HG02610 (cell line): Measurements from ENCODE around the gene ABCG1.

Source experiments
- ATAC-seq: cut with Tn5 transposase; IDR thresholded peaks from one replicate; pipeline ENCODE4 v1.9.1; 2021; ENCODE audit warnings: mild to moderate bottlenecking, moderate library complexity; ENCODE audit not compliant: unreplicated experiment

The ABCG1 gene

DNA sequence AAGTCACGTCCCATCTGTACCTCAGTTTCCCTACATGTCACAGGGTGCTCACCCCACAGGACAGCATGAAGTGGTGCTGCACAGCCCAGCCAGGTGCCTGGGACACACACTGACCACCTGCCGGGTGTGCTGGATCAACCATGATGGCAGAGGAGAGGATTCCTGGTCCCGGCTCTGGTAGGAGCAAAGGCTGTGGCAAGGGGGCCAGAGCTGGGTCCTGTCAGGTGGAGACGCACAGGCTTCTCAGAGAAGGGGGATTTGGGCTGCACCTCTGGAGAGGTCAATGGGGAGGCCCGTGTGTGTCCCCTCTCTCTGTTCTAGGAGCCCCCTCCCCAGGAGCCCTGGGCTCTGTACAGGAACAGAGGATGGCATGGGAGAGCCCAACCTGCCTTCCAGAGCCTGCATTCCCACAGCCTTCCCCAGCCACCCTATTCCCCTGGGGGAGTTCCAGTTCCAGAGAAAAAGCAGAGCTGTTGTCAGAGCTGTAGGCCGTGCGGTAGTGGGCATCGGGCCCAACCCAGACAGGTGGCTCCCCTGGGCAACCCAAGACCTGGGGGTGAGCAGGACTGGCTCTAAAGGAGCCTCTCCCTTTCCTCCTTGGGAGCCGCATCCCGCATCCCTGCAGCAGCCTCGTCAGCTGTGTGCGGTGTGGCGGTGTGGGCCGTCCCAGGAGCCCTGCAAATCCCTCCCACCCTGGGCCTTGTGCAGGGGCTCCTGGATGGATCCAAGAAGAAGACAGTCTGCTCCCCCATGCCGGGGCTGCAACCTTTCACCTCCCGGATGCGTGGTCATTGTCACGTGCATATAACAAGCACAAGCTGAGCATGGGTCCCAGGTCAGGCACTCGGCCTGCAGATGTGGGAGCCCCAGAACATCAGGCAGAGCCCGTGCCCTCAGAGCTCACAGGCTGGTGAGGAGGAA is 99.1 kb downstream of the ABCG1 start:
- no peak for ATAC-seq

DNA sequence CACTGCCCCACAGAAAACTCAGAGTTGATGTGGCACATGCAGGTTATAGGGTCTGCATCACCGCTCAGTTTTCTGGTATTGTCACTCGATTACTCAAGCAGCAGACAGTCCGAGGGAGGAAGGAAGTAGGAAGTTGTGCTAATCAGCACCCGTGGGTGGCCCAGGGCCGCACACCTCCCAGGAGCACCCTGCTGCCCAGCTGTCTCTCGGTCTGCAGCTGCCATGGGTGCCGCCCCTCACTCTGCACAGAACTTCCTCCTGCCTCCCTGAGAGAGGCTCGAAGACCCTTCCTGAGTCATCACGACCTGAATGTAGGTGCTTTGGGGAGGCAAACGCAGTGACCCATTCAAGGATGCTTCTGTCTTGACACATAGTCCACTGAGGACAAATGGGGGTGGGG is 100.4 kb downstream of the ABCG1 start:
- ATAC-seq: no peak

DNA sequence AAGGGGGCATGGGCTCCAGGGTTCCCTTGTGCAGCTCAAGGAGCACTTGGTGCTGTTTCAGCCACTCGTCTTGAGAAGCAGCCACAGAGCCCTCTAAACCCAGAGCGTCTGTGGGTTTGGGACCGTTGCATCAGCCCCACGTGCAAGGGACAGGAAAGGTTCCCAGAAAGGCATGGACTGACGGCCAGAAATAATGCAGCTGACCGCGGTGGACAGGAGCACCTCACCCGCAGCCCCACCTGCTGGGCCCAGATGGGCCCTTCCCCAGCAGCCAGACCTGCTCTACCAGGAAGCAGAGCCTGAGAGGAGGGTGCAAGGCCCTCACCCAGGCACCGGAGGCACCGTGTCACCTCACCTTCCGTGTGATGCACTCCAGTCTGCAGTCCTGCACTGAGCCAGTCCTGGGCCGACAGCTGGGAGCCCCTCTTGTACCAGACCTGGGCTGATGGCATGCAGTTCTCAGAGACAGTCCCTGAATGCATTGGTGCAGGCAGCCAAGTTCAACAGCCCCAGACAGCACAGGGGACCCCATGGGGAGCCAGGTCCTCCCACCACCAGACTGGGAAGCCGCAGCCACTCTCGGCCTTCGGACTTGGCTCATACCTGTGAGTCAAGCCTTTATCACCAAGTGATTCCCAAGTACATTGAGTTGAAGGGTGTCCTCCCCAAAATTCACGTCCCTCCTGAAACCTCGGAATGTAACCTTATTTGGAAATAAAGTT is 101.1 kb downstream of the ABCG1 start:
- ATAC-seq: no peak

- ATAC-seq: no peak
These were observed 101.9 kb downstream of the ABCG1 start for GRCh38 chr21:42320791-42321190.

DNA sequence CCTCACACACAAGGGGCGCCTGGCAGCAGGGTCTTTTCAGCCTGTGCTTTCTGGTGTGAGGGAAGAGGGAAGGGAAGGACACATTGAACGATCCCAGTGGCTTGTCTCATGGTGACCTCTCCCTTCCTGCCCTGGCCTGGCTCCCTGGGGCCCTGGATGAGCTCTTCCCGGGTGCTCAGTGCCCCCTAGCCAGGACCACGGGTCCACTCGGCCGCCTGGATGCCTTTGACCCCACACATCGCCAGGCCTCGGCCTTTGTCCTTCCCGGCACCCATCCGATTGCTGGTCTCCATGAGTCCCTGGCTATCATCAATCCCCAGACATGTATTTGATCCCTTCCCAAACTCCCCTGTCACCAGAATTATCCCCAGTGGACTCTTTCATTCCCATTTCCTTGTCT is 102.3 kb downstream of the ABCG1 start:
- ATAC-seq: no peak

GRCh38 chr21:42321845-42322244 is 102.9 kb downstream of the ABCG1 start:
- ATAC-seq: no peak

GRCh38 chr21:42324896-42325295 is 106.0 kb downstream of the ABCG1 start:
- no peak for ATAC-seq

DNA sequence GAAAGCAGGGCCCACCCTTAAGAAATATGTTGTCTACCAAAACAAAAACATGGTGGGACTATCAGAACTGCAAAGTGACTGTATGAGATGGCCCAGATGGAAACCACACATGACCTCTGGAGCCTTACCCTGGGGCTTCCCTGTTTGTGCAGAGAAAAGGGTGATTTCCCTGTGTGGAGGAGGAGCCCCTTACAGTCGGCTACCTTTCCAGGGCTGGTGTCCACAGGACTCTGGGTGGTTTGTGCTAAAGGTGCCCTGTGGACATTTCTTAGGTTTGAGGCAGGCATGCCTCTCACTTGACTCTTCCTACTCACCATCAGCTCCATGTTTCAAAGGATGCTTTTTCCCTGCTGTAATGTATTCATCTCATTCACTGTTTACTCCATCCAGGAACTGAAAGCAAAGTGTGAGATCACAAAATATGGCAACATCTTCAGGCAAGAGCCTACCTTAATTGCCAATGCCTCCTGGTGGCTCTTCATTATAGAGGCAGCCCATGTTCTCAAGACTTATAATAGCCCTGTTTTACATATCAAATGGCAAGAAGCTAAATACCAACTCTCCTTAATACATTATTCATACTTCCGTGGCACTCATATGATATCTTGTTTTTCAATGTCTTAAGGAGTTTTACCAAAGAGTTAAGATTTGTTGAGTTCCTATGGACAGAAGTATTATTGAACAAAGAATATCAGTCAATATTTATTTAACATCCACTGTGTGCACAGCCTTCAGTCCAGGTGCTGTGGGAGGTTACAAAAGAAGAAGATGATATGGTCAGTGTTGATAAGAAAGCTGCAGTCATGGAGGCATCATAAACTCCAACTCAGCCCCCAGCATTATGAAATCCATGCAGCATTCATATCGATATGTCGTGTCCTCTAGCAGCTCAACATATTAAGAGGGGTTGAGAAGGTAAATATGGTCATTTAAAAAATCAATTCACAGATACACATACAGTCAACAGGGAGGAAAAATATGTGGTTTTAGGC is 111.7 kb downstream of the ABCG1 start:
- no peak for ATAC-seq

DNA sequence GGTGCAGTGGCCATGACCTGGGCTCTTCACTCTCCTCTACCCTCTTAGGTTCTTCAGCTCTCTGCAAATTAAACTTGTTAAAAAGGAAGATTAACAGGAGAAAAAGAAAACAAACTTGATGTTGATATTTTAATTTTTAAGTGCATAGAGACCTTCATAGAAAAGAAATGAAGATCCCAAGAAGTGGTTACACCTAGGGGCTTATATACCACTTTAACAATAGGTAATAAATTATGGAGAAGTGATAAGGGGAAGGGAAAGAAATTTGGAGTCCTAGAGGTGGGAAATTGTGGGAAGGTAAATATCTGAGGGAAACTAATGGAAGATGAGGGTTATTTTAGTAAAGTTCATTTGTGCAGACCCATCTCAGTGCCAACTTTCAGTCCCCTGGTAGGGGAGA is 112.7 kb downstream of the ABCG1 start:
- ATAC-seq: no peak

GRCh38 chr21:42332557-42333317 is 113.8 kb downstream of the ABCG1 start:
- ATAC-seq: no peak

GRCh38 chr21:42336054-42336453 is 117.1 kb downstream of the ABCG1 start:
- no peak for ATAC-seq

DNA sequence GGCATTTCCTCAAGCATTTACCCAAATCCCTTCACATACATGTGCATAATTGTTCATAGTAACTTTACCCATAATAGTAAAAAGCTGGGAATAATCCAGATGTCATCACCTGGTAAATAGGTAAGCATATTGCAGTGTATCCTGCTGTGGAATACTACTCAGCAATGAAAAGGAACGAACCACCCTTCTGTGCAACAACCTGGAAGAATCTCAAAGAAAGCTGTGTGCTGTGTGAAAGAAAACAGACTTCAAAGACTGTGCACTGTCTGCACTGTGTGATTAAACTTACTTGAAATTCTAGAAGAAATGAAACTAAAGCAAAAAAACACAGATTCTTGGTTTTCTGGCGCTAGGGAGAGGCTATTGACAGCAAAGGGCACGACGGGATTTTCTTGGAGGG is 118.3 kb downstream of the ABCG1 start:
- ATAC-seq: no peak

DNA sequence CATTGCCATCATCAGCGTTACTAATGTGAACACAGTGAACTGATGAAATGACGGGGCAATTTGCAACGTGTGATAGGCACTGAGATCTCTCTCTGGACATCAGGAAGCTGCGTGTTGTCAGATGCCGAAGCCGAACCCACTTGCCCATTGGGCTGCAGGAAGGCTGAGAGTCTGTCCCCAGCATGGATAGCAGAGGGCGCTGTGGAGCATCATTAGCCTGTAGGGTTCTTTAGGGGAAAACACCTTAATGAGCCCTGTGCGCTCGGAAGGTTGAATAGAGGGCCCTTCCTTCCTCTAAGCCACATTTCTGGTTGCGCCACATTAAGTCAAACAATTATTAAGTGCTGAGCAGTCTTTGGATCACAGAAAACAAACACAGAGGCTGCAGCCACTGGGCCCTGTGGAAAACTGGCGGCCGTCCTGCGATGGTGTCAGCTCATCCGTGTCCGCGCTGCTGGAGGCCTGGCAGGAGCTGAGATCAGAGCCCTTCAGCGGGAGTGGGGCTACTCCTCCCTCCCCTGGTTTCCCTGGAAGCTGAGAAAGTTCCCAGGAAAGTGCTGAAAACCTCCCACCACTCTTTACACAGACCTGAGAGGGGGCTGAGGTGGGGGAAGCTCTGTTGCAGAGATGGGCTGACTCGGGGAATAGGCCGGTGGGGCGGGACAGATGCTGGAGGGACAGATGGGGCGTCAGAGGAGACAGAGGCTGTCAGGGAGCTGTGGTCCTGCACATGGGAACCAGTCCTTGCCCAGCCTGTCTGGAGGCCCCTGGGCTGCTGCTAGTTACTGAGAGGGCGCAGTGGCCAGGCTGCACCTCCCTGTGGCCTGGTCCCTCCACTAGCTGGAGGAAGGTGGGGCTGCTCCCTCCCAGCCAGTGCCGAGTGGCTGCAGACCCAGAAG is 119.1 kb downstream of the ABCG1 start:
- no peak for ATAC-seq

DNA sequence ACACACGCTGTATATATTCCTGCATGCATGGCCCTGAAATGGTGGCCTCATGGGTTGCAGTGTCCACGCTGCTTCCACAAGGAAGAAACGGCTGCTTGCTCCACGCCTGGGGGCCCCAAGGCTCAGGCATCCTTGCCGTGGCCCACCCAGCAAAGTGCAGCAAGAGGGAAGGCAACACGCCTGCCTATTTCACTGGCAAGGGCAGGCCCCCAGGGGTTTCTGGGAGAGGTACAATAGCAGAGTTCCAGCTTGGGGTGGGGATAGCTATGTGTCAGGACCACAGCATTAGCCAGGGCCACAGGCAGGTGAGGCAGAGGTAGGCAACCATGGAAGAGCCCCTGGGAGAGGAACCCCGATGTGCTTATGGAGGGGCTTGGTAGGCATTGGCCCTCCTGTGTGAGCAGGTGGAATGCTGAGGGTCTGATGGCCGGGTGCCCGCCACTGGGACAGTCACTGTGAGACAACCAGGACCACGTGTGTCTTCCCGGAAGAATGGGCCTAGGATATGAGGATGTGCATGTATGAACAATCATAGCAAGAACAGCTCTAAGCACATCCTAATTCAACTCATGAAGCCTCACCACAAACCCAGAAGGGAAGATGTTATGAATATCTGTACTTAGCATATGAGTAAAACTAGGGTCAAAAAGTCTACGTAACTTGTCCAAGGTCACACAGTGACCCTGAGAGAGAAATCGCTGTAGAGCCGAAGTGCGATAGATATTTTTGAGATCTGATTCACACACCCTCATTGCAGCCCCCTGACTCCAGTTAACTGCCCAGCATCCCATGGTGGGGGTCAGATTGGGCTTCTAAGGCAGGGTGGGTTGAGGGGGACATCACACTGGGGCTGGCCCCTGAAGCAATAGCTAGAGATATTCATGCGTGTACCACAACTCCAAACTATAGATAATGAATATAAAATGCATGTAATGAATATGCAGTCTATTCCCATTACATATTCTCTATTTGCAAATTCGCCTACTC is 120.1 kb downstream of the ABCG1 start:
- no peak for ATAC-seq

- no peak for ATAC-seq
These were observed 121.5 kb downstream of the ABCG1 start for GRCh38 chr21:42340187-42341050.

DNA sequence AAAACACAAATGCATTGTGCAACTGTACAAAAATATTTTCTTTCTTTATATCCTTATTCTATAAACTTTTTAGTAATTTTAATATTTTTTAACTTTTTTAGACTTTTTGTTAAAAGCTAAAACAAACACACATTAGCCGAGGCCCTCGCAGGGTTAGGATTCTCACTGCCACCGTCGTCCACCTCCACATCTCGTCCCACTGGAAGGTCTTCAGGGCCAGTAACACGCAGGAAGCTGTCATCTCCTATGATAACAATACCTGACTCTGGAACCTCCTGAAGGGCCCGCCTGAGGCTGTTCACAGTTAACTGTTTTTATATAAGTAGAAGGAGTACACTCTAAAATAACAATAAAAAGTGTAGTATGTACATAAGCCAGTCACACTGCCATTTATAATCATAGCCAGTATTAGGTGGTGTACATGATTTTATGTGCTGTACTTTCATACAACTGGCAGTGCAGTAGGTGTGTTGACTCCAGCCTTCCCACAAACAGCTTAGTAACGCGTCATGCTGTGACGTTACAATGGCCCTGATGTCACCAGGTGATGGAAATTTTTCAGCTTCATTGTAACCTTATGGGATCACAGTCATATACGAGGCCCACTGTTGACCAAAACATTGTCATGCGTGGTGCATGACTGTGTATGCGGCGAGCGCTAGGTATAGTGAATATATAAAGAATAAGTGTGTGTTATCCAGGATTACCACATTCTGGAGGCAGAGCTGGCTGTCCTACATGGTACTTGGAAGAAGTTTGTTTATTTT is 123.0 kb downstream of the ABCG1 start:
- ATAC-seq: no peak
